ENCODE measurements around the gene FMNL3.

The FMNL3 gene

GRCh38 chr12:49708851-49709250 lies 1.6 kb upstream of the FMNL3 start:
- no peak overlapping the region for H2AFZ ChIP-seq (ENCODE audit: low read length, unreplicated experiment)
- H3K36me3 ChIP-seq (ENCODE audit: insufficient read depth, low read length) = no peaks in the 10 kb centered on the region
- no peak overlapping the region for H3K27ac ChIP-seq (ENCODE audit: low read depth, low read length)
- peaks cover 19% of the 10 kb centered on the region for H3K4me1 ChIP-seq (ENCODE audit: control insufficient read depth, insufficient read depth, low read length, unreplicated experiment)
- no peak overlapping the region for H3K4me3 ChIP-seq (ENCODE audit: low read depth, low read length)
- peaks cover 32% of the 10 kb centered on the region; the same call in 1 of the 2 replicates for H3K27me3 ChIP-seq (ENCODE audit: insufficient read depth, low read length)
- H3K79me2 ChIP-seq (ENCODE audit: control insufficient read depth, insufficient read depth, low read length, unreplicated experiment) = peaks cover 28% of the 10 kb centered on the region

GRCh38 chr12:49707812-49708147 lies 575 bp upstream of the FMNL3 start:
- peaks cover 29% of the 10 kb centered on the region for H3K4me1 ChIP-seq (ENCODE audit: control insufficient read depth, insufficient read depth, low read length, unreplicated experiment)
- peaks cover 27% of the 10 kb centered on the region; the same call in 1 of the 2 replicates for H3K27me3 ChIP-seq (ENCODE audit: insufficient read depth, low read length)
- no peaks in the 10 kb centered on the region for H3K36me3 ChIP-seq (ENCODE audit: insufficient read depth, low read length)
- peaks cover 39% of the 10 kb centered on the region for H3K79me2 ChIP-seq (ENCODE audit: control insufficient read depth, insufficient read depth, low read length, unreplicated experiment)
- H3K27ac ChIP-seq (ENCODE audit: low read depth, low read length) = no peak overlapping the region
- H2AFZ ChIP-seq (ENCODE audit: low read length, unreplicated experiment) = peak overlapping the region; percentile 73
- peak overlapping the region; percentile 18; the same call in 1 of the 2 replicates for H3K4me3 ChIP-seq (ENCODE audit: low read depth, low read length)

DNA sequence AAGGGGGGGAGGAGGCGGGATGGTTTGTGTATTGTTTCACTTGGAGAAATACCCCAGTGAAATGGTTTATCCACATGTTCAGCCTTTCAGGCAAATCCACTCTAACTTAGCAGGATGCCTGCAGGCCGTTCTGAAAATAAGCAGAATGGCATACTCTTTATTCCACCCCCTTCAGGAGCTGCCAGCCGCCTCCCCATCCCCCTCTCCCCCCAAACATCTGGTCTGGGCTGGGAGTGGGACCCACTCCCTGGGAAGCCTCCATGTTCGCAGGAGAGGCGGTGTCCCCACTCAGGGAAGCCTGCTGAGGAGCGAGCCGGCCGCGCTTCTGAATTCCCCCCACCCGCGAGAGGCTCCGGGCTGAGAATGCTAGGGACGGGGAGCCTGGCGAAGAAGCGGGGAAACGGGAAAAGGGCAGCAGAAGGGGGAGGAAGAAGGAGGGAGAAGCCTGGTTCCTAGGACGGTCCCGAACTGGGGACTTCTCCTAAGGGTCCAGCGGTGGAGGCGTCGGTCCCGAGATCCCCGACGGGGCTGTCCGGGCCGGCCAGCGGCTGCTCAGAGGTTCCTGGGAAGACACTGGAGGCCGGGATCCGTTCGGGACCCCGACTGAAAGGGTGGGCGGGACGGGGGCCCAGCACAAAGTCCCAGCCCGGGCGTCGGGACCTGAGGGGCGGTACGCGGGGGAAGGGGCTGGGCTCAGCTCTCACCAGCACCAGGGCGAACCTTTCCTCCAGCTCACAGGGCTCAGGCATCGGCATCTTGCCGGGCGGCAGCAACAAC lies 666 bp downstream of the FMNL3 start:
- Histone ChIP-seq H3K27me3 (ENCODE audit: insufficient read depth, low read length) (peaks cover 20% of the 10 kb centered on the region; the same call in 1 of the 2 replicates), H3K27ac (ENCODE audit: low read depth, low read length) (peak overlapping the region; percentile 86), H3K79me2 (ENCODE audit: control insufficient read depth, insufficient read depth, low read length, unreplicated experiment) (peaks cover 51% of the 10 kb centered on the region), H2AFZ (ENCODE audit: low read length, unreplicated experiment) (peak overlapping the region; percentile 85), H3K4me3 (ENCODE audit: low read depth, low read length) (peak overlapping the region; percentile 86), H3K36me3 (ENCODE audit: insufficient read depth, low read length) (no peaks in the 10 kb centered on the region), H3K4me1 (ENCODE audit: control insufficient read depth, insufficient read depth, low read length, unreplicated experiment) (peaks cover 40% of the 10 kb centered on the region)

DNA sequence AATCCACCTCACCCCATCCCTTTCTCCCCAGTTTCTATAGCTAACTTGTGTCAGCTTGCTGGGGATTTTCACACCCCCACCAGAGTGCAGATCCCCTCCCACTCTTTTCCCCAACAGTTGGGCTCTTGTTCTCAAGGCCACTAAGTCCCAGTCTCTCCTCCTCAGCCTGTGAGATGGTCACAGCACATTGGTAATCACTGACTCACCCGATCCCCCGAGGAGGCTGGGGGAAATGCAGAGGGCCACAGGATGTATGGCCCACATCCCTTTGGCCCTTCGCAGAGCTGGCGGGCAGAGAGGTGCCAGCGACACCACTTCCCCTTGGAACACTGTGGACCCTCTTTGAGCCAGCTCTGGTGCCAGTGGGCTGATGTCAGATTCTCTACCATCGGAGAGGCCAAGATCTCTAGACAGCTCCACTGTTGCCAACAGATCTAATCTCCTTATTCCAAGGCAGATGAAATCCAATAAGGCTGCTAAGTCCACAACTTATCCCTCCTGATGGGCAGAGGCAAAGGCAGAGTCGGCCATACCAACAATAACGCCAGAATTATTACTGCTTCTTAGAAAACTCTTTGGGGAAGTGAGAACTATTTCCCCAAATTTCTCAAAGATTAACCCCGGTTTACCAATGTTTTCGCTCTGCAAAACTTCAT lies 1.6 kb downstream of the FMNL3 start:
- peaks cover 55% of the 10 kb centered on the region for H3K79me2 ChIP-seq (ENCODE audit: control insufficient read depth, insufficient read depth, low read length, unreplicated experiment)
- H3K27me3 ChIP-seq (ENCODE audit: insufficient read depth, low read length) = peaks cover 11% of the 10 kb centered on the region; the same call in 1 of the 2 replicates
- H3K4me3 ChIP-seq (ENCODE audit: low read depth, low read length) = peak overlapping the region; percentile 86
- H3K4me1 ChIP-seq (ENCODE audit: control insufficient read depth, insufficient read depth, low read length, unreplicated experiment) = peaks cover 40% of the 10 kb centered on the region
- peak overlapping the region; percentile 86 for H3K27ac ChIP-seq (ENCODE audit: low read depth, low read length)
- H3K36me3 ChIP-seq (ENCODE audit: insufficient read depth, low read length) = no peaks in the 10 kb centered on the region
- H2AFZ ChIP-seq (ENCODE audit: low read length, unreplicated experiment) = peak overlapping the region; percentile 3

- H3K79me2 ChIP-seq (ENCODE audit: control insufficient read depth, insufficient read depth, low read length, unreplicated experiment) = peaks cover 60% of the 10 kb centered on the region
- H3K4me1 ChIP-seq (ENCODE audit: control insufficient read depth, insufficient read depth, low read length, unreplicated experiment) = peaks cover 53% of the 10 kb centered on the region
- H2AFZ ChIP-seq (ENCODE audit: low read length, unreplicated experiment) = no peak overlapping the region
- no peaks in the 10 kb centered on the region for H3K27me3 ChIP-seq (ENCODE audit: insufficient read depth, low read length)
- H3K4me3 ChIP-seq (ENCODE audit: low read depth, low read length) = peak overlapping the region; percentile 40
- peak overlapping the region; percentile 86 for H3K27ac ChIP-seq (ENCODE audit: low read depth, low read length)
- no peaks in the 10 kb centered on the region for H3K36me3 ChIP-seq (ENCODE audit: insufficient read depth, low read length)
Measured at GRCh38 chr12:49703647-49704137, 3.5 kb downstream of the FMNL3 start.

DNA sequence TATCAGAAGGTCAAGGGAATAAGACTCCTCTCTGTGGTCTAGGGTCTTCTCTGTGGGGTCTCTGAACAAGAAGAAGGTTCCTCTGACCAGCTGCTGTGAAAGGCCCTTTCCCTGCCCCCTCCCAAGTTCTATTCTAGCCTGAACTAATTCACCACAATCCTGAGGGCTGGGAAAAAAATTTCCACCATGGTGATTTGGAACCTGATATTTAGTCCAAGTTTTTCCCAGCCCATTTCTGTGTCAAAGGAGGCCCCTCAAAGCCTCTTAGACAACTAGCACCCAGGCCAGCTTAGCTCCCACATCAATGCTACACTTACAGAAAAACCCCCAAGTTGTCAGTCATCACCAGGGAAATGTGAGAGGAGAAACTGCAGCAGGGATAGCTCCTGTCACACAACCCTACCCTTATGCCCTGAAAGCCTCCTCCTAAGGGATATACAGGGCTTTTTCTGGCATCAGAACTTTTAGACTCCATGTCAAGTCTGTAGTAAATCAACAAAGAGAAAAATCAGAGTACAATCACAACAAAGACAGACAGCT lies 4.5 kb downstream of the FMNL3 start:
- peaks cover 67% of the 10 kb centered on the region for H3K79me2 ChIP-seq (ENCODE audit: control insufficient read depth, insufficient read depth, low read length, unreplicated experiment)
- H3K4me3 ChIP-seq (ENCODE audit: low read depth, low read length) = peak overlapping the region; percentile 40; the same call in 1 of the 2 replicates
- peaks cover 59% of the 10 kb centered on the region for H3K4me1 ChIP-seq (ENCODE audit: control insufficient read depth, insufficient read depth, low read length, unreplicated experiment)

DNA sequence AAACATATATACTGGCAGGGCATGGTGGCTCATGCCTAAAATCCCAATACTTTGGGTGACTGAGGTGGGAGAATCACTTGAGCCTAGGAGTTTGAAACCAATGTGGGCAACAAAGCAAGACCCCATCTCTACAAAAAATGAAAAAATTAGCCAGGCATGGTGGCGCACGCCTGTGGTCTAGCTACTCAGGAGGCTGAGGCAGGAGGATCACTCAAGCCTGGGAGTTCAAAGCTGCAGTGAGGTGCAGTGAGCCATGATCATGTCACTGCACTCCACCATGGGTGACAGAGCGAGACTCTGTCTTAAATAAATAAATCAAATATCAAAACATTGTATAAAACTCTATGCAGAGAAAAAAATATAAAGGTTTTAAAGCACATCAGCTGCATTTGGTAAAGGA lies 5.2 kb downstream of the FMNL3 start:
- peaks cover 59% of the 10 kb centered on the region for H3K4me1 ChIP-seq (ENCODE audit: control insufficient read depth, insufficient read depth, low read length, unreplicated experiment)

More for the DNA sequence above, 4.5 kb downstream of the FMNL3 start:
- H3K27ac ChIP-seq (ENCODE audit: low read depth, low read length) = peak overlapping the region; percentile 86
- no peaks in the 10 kb centered on the region for H3K27me3 ChIP-seq (ENCODE audit: insufficient read depth, low read length)
- no peaks in the 10 kb centered on the region for H3K36me3 ChIP-seq (ENCODE audit: insufficient read depth, low read length)
- H2AFZ ChIP-seq (ENCODE audit: low read length, unreplicated experiment) = no peak overlapping the region

DNA sequence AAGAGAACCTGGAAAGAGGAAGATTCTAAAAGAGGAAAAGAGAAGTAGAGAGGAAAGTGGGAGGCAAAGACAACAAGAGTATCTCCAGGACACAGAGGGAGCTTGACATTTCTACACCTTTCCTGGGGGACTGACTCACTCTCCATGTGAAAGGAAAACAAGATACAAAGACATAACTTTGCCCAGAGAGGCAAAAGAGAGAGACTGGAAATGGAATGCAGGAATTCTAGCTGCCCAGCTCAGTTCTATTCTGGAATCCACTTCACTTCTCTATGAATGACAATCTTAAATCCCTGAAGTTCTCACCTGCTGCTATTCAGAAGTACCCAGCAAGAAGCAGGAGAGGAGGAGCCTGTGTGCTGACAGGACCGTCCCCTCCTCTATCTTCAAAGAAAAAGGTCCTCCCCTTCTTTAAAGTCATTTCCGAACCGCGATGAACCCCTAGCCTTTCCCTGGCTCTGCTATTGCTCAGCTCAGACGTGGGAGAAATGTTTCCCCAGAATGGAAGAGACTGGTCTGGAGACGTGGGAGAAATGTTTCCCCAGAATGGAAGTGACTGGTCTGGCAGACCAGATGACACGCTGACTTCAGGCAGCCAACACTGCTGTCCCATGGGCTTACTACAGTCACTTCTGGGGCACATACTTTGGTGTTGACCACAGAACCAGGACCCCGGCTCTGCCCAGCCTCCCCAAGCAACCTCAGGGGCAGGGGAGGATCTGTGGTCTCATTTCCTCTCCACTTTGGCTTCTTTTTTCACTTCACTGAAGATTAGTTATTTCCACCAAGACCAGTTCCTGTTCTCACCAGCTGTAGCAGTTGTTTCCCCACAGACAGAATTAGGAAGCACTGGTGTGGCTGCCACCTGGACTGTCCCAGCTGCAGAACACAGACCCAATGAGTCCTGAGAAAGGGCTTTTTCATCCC lies 8.3 kb downstream of the FMNL3 start:
- no peak overlapping the region for H2AFZ ChIP-seq (ENCODE audit: low read length, unreplicated experiment)
- H3K27me3 ChIP-seq (ENCODE audit: insufficient read depth, low read length) = no peaks in the 10 kb centered on the region
- H3K27ac ChIP-seq (ENCODE audit: low read depth, low read length) = peak overlapping the region; percentile 74
- H3K79me2 ChIP-seq (ENCODE audit: control insufficient read depth, insufficient read depth, low read length, unreplicated experiment) = peaks cover 71% of the 10 kb centered on the region
- peaks cover 47% of the 10 kb centered on the region for H3K4me1 ChIP-seq (ENCODE audit: control insufficient read depth, insufficient read depth, low read length, unreplicated experiment)
- no peaks in the 10 kb centered on the region for H3K36me3 ChIP-seq (ENCODE audit: insufficient read depth, low read length)
- peak overlapping the region; percentile 26 for H3K4me3 ChIP-seq (ENCODE audit: low read depth, low read length)

More for the DNA sequence above, 5.2 kb downstream of the FMNL3 start:
- peaks cover 74% of the 10 kb centered on the region for H3K79me2 ChIP-seq (ENCODE audit: control insufficient read depth, insufficient read depth, low read length, unreplicated experiment)
- no peak overlapping the region for H3K4me3 ChIP-seq (ENCODE audit: low read depth, low read length)
- H3K27ac ChIP-seq (ENCODE audit: low read depth, low read length) = peak overlapping the region; percentile 86; the same call in 1 of the 2 replicates
- no peaks in the 10 kb centered on the region for H3K27me3 ChIP-seq (ENCODE audit: insufficient read depth, low read length)
- H2AFZ ChIP-seq (ENCODE audit: low read length, unreplicated experiment) = no peak overlapping the region
- no peaks in the 10 kb centered on the region for H3K36me3 ChIP-seq (ENCODE audit: insufficient read depth, low read length)

DNA sequence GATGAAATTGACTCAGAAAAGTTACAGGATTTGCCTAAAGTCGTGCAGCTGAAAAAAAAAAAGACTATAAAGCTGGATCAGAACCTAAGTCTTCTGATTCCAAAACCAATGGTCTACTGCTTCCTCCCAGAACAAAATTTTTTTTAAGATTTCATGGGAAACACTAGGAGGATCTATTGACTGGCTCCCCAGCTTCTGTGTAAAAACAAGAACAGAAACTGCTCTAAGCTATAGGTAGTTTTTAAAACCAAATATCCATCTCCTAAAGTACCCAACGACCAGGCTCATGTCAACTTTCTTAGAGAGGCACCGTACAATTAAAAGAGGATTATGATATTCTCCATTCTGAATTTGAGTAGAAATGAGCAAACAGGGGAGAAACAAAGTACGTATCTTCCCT lies 9.4 kb downstream of the FMNL3 start:
- Histone ChIP-seq H3K27ac (ENCODE audit: low read depth, low read length) (no peak overlapping the region), H2AFZ (ENCODE audit: low read length, unreplicated experiment) (no peak overlapping the region), H3K79me2 (ENCODE audit: control insufficient read depth, insufficient read depth, low read length, unreplicated experiment) (peaks cover 64% of the 10 kb centered on the region), H3K27me3 (ENCODE audit: insufficient read depth, low read length) (no peaks in the 10 kb centered on the region), H3K4me3 (ENCODE audit: low read depth, low read length) (no peak overlapping the region), H3K4me1 (ENCODE audit: control insufficient read depth, insufficient read depth, low read length, unreplicated experiment) (peaks cover 37% of the 10 kb centered on the region), H3K36me3 (ENCODE audit: insufficient read depth, low read length) (no peaks in the 10 kb centered on the region)

DNA sequence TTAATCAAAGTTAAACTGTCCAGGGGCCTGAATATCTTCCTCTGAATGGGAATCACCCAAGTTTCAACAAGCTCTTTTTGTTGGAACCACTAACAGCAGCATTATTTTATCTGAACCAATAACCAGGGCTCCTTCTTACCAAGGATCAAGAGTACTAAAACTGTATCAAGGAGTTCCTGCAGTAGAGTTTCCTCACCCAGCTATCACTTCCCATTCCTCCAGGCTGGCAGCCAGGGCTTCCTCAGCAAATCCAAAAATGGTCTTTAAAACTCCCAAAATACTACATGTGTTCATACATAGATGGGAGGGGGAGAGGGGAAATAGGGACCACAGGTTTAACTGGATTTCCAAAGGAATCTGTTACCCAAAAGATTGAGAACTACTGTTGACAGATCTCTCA lies 10.5 kb downstream of the FMNL3 start:
- H3K4me3 ChIP-seq (ENCODE audit: low read depth, low read length) = no peak overlapping the region
- peaks cover 26% of the 10 kb centered on the region for H3K4me1 ChIP-seq (ENCODE audit: control insufficient read depth, insufficient read depth, low read length, unreplicated experiment)
- no peaks in the 10 kb centered on the region for H3K27me3 ChIP-seq (ENCODE audit: insufficient read depth, low read length)
- H3K36me3 ChIP-seq (ENCODE audit: insufficient read depth, low read length) = no peaks in the 10 kb centered on the region
- peaks cover 57% of the 10 kb centered on the region for H3K79me2 ChIP-seq (ENCODE audit: control insufficient read depth, insufficient read depth, low read length, unreplicated experiment)
- H2AFZ ChIP-seq (ENCODE audit: low read length, unreplicated experiment) = no peak overlapping the region
- no peak overlapping the region for H3K27ac ChIP-seq (ENCODE audit: low read depth, low read length)
